ENCODE measurements around the gene OSBPL2.

The OSBPL2 gene

DNA sequence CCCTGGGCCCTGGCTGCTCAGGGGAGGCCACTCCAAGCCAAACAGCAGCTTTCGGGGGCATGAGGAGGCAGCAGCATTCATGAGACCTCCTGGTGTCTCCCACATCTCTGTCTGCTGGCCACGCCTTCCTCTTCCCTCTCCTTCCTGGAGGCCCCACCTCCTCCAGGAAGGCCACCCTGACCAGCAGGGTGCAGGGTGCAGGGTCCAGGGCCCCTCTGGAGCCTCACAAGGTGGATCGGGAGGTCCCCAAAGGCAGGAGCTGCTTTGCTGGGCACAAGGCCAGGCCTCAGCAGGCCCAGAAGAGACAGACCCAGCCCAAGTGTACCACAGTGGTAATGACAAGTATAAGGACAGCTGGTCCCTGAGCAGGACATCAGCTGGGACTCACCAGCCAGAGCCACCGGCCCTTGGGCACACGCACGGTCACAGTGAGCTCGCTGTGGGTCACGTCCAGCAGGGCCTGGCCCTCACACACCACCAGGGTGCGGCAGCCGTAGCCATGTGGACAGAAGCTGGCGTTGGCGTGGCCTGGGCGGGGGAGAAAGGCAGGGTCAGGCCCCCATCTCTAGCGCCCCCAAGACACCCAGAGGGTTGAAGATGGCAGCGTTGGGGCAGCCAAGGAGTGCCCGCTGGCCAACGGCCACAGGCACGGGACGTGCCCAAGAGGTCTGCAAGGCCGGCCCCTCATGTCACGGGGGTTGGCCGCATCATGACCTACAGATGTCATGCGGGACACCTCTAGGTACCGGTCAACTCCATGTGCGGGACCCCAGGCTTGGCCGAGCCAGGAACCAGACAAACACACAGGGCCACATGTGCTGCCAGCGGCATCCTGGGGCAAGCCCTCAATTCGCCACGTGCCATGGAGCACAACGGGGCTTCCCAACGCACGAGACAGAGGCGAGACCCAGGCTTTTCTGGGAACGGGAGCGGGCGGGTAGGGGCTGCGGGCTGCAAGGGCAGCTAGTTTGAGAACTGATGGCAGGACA is 91.4 kb downstream of the OSBPL2 start:
- no peak for DNase-seq

DNA sequence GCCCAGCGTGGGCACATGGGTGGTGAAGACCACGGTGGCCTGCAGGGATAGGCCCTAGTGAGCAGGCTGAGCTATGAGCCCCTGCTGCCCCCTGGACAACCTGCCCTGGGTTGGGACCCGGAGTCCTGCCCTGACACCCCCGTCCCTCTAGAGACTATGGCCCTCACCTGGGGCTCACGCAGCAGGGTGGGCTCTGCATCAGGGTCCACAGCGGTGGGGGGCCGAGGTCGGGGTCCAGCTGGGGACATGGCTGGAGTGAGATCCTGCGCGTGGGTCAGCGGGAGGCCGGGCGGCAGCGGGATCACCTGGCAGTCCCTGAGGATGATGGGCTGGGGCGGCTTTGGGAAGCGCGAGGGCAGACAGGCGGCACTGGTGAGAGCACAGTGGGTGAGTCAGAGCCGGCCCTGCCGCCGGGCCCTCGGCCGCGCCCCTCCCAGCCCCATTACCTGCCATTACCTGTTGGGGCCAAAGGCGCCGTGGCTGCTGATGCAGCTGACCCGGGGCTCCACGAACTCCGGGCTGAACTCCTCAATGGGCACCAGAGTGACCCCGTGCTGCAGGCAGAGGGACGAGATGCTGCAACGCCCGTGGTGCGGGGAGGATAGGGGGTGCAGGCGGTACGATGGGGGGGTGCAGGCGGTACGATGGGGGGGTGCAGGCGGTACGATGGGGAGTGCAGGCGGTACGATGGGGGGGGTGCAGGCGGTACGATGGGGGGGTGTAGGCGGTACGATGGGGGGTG is 92.4 kb downstream of the OSBPL2 start:
- DNase-seq = no peak

DNA sequence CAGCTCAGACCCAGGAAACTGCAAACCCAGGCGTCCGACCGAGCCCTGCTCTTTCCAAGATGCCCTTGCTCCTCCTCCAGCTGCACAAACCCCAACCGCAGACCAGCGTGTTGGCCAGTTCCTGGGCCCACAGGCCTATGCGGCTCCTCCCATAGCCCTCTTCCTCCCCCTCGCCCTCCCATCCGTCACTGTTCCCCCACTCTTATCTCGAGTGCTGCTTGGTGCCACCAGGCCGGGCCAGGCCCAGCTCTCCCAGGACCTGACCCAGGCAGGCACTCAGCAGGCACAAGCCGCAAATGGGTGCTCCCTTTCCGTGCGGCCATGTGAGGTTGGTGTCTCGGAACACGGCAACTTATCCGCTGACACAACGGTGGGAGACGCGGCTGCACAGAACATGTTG is 93.0 kb downstream of the OSBPL2 start:
- DNase-seq = no peak

DNA sequence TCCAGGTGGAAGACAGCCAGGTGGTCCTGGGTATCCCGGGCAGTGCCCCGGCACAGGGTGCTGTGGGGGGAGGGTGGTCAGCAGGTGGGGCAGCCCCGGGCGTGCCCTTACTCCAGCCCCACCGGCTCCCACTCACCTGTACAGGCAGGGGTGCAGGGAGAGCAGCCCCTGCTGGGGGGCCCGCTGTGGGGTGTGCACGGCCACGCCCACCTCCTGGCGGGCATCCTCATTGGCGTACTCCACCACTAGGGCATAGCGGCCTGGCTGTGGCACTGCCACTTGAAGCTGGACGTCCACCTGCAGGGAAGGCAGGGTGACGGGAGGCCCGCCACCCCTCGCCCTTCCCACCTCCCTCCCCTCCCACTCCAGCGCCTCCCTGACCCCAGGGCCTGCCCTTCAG is 94.1 kb downstream of the OSBPL2 start:
- no peak for DNase-seq

DNA sequence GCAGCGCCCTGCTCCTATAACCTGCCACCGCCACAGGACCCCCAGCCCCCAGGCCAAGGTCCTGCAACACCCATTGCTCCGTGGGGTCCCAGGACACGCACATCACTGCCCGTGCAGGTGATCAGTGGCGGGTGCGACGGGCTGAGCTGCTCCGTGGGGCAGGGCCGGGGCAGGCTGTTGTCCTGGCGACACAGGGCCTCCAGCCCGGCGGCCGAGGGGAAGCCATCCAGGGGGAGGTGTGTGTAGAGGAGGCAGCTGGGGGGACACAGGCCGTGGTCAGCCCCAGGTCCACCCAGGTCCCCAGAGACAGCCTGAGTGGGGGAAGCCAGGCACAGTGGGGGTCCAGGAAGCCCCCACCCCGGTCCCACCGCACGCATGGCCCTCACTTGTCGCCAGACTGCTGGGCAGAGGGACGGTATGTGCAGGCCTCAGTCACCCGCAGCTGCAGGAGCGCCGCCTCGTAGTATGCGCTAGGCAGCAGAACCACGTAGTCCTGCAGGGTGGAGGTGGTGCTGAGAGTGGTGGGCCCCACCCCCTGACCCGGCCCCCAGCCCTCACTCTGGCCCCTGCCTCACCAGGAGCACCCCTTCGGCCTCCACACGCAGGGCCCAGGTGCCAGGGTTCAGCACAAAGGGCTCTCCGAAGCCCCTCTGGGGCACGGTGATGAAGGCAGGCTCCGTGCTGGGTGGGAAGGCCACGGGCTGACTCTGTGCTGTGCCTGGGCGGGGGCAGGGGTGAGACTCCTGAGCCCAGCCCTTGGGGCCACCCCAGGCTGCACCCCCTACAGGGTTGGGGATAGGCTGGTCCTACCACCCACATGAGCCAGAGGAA is 94.9 kb downstream of the OSBPL2 start:
- DNase-seq = no peak

DNA sequence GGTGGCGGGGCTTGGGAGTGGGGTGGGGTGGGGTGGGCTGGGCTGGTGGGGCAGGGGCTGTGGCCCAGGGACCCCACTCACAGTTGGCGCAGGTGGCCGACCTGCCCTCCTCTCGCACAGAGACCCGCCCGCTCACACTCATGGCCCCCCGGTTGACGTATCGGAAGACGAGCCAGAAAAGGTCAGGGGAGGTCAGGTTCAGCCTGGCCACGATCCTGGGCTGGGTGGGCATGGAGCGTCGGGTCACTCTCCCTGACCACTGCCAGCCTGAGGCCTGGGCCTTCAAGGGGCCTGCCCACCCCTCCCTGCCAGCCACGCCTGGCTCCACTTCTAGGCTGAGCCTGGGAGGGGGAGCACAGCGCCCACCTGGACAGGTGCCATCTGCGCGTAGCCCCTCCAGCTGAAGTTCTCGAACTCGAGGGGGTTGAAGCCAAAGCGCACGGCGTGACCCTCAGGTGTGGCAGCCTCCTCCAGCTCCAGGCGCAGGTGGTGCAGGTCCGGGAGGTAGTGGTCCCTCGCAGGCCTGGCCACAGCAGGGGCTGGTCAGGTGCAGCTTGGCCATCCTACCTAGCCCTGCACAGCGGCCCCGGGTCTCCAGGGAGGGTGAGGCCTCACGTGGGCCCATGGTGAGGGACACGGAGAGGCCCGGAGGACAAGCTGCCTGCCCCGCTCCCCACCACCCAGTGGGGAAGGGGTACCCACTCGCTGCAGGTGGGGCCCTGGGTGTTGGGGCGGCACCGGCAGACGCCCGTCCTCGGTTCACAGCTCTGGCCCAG is 95.7 kb downstream of the OSBPL2 start:
- DNase-seq = no peak

DNA sequence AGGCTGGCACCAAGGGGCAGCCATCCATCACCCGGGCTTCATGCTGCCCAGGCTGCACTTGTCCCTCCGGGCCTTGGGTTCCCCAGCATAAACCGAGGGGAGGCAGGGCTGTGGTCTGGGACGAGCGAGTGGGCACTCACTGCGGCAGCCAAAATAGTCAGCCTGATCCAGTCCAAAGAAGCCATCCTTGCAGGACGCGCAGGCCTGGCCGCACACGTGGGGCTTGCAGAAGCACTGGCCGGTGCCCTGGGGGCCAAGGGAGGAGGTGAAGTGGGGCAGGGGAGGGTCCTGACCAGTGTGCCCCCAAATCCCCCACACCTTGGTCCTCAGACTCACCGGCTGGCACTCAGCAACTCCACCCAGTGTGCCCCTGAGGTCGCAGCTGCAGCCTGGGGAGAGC is 96.6 kb downstream of the OSBPL2 start:
- DNase-seq = no peak

DNA sequence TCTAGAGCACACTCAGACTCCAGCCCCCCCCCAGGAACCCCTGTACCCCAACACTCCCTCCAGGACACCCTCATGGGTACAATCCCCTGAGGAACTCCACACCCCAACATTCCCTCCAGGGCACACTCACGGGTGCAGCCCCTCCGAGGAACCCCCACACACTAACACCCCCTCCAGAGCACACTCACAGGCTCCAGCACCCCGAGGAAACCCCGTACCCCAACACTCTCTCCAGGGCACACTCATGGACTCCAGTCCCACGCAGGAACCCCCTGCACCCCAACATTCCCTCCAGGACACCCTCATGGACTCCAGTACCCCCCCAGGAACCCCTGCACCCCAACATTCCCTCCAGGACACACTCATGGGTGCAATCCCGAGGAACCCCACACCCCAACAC is 97.2 kb downstream of the OSBPL2 start:
- DNase-seq = no peak

DNA sequence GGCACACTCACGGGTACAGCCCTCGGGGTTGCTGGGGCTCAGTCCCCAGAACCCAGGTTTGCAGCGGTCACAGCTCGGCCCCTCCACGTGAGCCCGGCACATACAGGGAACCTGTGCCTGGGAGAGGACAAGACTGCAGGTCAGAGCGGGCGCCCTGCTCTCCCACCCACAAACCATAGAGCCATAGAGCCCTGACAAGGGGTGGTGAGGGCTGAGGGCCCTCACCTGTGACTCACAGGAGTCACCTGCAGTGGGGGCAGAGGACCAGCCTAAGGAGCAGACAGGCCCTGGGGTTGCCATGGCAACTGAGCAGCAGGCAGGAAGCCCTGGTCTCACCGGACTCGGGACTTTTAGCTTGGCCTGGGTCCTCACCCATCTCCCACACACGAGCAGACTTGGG is 98.0 kb downstream of the OSBPL2 start:
- no peak for DNase-seq

DNA sequence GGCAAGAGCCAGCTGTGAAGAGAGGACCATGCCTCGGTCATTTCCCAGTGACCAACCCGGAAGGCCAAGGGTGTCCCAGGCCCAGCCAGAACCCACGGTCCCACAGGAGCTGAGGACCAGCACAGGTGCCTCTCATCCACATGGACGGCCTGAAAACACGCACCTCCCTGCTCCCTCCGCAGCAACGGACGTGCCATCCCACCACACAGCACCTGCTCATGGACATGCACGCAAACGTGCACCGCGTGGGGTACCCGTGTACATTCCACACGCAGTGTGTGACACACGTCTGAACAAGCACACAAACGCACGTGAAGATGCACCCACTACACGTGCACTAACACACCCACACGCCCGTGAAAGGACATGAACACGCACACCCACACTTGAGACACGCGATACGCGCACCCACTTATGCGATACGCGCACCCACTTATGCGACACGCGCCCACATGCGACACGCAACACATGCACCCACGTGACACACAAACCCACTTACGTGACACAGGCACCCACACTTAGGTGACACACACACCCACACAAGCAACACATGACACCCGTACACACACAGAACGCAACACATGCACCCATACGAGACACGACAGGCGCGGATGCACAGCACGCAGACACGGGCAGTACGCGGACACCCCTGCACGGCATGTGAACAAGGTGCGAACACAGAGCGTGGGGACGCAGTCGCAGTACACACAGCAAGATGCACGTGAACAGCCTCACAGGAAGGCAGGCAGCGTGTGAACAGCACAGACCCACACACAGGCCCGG is 98.6 kb downstream of the OSBPL2 start:
- no peak for DNase-seq

DNA sequence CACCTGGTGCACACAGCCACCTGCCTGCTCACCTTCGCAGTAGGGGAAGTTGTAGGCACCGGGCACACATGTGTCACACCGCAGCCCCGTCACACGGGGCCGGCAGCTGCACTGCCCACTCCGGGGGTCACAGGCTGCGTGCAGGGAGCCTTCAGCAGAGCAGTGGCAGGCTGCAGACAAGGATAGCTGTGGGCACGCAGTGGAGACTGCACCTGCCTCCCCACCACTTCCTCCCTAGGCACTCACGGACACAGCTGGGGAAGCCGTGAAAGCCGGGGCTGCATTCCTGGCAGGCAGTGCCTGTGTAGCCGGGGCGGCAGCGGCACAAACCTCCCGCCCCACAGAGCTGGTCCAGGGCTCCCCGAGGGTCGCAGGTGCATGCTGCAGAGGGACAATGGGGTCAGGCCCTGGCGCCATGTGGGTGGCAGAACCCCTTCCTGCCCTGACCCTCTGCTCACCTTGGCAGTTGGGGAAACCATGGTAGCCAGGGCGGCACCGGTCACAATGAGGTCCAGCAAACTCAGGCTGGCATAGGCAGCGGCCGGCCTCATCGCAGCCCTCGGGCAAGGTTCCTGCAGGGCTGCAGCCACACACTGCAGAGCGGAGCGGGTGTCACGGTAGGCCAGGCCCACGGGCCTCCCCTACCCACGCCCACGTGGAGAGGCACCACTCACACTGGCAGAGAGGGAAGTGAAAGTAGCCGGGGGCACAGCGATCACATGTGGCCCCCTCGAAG is 99.4 kb downstream of the OSBPL2 start:
- DNase-seq = no peak

DNA sequence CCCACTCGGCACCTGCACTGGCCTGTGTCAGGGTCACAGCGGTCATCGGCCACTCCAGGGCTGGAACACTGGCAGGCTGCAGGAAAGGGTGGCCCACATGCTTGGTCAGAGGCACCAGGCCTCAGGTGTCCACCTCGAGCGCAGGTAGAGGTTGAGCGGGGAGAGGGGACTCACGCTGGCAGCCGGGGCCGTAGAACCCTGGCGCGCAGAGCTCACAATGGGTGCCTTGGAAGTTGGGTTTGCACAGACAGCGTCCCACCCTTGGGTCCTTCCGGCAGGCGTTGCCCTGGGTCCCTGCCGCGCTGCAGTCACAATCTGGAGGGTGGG is 99.9 kb downstream of the OSBPL2 start:
- no peak for DNase-seq

DNA sequence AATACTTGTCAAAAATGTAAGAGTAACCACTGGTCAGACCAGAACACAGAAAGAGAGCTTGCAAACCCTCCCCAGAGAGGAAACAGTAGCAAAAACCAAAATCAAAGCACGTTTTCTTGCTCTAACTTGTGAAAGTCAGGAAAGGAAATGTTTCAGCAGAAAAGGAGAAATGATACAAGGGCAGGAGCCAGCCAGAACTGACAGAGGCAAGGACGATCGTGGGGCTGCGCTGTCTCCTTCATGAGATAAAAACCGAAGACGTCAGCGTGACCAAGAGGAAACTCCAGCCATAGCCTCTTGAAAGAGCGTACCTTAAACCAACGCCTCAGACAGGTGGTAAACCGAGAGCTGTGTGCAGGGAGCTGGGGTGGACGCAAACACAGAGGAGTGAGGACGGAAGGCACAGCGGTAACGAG is 101.3 kb downstream of the OSBPL2 start:
- no peak for DNase-seq

DNA sequence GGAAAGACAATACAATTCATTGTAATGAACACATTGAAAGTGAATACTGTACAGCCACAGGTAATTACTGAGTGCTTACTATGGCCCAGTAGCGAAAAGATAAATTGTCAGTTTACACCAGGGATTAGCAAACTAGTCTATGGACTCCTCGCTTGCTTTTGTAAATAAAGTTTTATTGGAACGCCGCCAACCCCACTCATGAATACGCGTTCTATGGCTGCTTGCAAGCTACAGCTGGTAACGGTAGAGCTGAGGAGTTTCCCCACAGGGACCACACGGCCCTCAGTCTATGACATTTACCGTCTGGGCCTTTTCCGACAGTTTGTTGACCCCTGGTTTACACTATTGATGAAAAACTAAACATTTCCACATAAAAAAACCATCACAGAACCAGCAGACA is 104.6 kb downstream of the OSBPL2 start:
- DNase-seq = no peak

DNA sequence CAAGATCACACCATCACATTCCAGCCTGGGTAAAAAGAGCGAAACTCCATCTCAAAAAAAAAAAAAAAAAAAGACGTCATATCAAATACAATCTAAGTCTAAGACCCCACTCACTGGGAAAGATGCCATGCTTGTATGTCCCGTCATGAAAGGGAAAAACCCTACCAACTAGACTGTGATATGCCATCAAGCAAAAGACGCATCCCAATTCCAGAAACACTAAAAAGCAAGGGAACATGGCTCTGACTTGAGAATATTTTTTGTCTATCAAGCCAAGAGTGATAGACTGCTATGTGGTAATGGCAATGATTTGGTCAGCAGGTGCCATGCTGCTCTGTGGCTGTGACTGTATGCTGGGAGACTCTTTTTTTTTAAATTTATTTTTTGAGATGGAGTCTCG is 105.8 kb downstream of the OSBPL2 start:
- no peak for DNase-seq

DNA sequence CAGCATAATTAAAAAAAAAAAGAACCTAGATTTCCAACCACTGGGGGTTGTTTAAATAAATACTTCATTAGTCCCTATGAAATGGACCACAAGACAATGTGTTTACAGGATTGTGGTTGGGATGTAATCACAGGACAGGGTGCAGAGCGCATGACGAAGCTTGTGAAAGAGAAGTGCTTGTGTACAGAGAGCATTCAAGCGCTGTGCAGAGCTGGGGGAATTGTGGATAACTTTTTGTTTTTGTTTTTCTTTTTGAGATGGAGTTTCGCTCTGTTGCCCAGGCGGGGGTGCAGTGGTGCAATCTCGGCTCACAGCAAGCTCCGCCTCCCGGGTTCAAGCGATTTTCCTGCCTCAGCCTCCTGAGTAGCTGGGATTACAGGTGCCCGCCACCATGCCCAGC is 106.5 kb downstream of the OSBPL2 start:
- no peak for DNase-seq
